C4-2B (cell line): ENCODE measurements around the gene TMEM221.

ENCODE experiments used
- ZFX ChIP-seq: fragments of 450-650 bp; IDR thresholded peaks from 2 replicates; pipeline ENCODE4 v1.6.1; 2017
- TF ChIP-seq, protein P1 (sequence below): fragments of 450-650 bp; conservative IDR thresholded peaks from 2 replicates; pipeline ENCODE4 v1.5.1; 2017; ENCODE audit warnings: mild to moderate bottlenecking

DNA sequence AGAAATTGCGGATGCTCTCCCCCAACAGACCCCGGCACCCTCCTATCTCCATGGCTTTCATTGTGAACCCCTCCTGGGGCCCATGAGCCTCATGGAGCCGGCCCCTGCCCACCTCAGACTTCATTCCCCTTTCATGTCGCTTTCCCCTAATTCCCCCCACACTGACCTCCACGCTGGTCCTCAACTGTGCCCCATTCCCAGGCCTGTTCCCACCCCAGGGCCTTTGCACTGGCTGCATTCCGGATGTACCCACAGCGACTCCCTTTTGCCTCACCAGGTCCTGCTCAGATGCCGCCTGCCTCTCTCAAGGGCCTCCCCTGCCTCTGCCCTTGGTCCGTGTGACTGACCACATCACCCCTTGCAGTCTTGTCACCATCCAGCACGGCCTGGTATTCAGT is 35.1 kb upstream of the TMEM221 start:
- TF ChIP-seq, protein P1, sequence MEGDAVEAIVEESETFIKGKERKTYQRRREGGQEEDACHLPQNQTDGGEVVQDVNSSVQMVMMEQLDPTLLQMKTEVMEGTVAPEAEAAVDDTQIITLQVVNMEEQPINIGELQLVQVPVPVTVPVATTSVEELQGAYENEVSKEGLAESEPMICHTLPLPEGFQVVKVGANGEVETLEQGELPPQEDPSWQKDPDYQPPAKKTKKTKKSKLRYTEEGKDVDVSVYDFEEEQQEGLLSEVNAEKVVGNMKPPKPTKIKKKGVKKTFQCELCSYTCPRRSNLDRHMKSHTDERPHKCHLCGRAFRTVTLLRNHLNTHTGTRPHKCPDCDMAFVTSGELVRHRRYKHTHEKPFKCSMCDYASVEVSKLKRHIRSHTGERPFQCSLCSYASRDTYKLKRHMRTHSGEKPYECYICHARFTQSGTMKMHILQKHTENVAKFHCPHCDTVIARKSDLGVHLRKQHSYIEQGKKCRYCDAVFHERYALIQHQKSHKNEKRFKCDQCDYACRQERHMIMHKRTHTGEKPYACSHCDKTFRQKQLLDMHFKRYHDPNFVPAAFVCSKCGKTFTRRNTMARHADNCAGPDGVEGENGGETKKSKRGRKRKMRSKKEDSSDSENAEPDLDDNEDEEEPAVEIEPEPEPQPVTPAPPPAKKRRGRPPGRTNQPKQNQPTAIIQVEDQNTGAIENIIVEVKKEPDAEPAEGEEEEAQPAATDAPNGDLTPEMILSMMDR = no peak
- no peak for TF ChIP-seq ZFX
